K562 (cell line): ENCODE measurements around the gene SUCO. TPM values are rescaled to one million over a fixed set of nuclear protein-coding genes. Genes with fewer than 3 reads are reported as not detected.

Experiments used
- ADNP ChIP-seq: fragments of 200-800 bp; sonication (Bioruptor generic); IDR thresholded peaks from 2 replicates; pipeline ENCODE4 v1.6.1; 2016; ENCODE audit warnings: missing genetic modification characterization, missing compliant biosample characterization
- C11orf30 ChIP-seq: fragments of 450-650 bp; IDR thresholded peaks from 2 replicates; pipeline ENCODE4 v1.6.1; 2016; ENCODE audit warnings: low read depth, mild to moderate bottlenecking
- CBFB ChIP-seq: sonication (generic); formaldehyde crosslinking; IDR thresholded peaks from 2 replicates; pipeline ENCODE4 v1.4.0; 2020; ENCODE audit warnings: mild to moderate bottlenecking, missing genetic modification reagents
- CREM ChIP-seq: IDR thresholded peaks from 2 replicates; pipeline ENCODE4 v1.6.1; 2014; ENCODE audit warnings: antibody characterized with exemption, low read depth
- CXXC5 ChIP-seq: fragments of 250-450 bp; sonication (Bioruptor Pico); IDR thresholded peaks from 2 replicates; pipeline ENCODE4 v1.8.0; 2022; ENCODE audit warnings: inconsistent platforms, mild to moderate bottlenecking, moderate library complexity
- ETV6 ChIP-seq, 3 experiments: fragments of 150-350 bp in 1 of 3; sonication (generic) in 1 of 3; formaldehyde crosslinking in 1 of 3; IDR thresholded peaks; 2 replicates each; pipeline versions ENCODE4 v1.6.1 to v1.8.0; 2014 to 2022; ENCODE audit warnings: borderline replicate concordance in 2 of 3, low read depth in 2 of 3, antibody characterized with exemption in 1 of 3, low read length in 1 of 3, mild to moderate bottlenecking in 1 of 3, missing genetic modification reagents in 1 of 3
- GABPB1 ChIP-seq: sonication (generic); formaldehyde crosslinking; IDR thresholded peaks from 2 replicates; pipeline ENCODE4 v1.8.0; 2022; ENCODE audit warnings: mild to moderate bottlenecking, missing genetic modification reagents
- KLF6 ChIP-seq: fragments of 250-450 bp; sonication (Bioruptor Pico); IDR thresholded peaks from 2 replicates; pipeline ENCODE4 v1.4.0; 2020; ENCODE audit warnings: mild to moderate bottlenecking, moderate library complexity, borderline replicate concordance
- LARP7 ChIP-seq: fragments of 450-650 bp; IDR thresholded peaks from 2 replicates; pipeline ENCODE4 v1.6.1; 2016
- MECOM ChIP-seq: fragments of 250-450 bp; sonication (Bioruptor Pico); IDR thresholded peaks from 2 replicates; pipeline ENCODE4 v1.8.0; 2022; ENCODE audit warnings: inconsistent platforms
- MYNN ChIP-seq, 2 experiments: sonication (generic); formaldehyde crosslinking in 1 of 2; IDR thresholded peaks; 2 replicates each; pipeline versions ENCODE4 v1.5.0 to v1.6.1; 2016 to 2020; ENCODE audit warnings: antibody characterized with exemption in 1 of 2, missing genetic modification reagents in 1 of 2
- NR4A1 ChIP-seq, 2 experiments: fragments of 250-450 bp in 1 of 2; fragments of 450-650 bp in 1 of 2; sonication (Bioruptor Pico) in 1 of 2; IDR thresholded peaks; 2 replicates each; pipeline versions ENCODE4 v1.4.0 to v1.6.1; 2016 to 2020; ENCODE audit warnings: mild to moderate bottlenecking in 2 of 2, missing compliant biosample characterization in 1 of 2, missing genetic modification characterization in 1 of 2, moderate library complexity in 1 of 2
- PHB ChIP-seq: fragments of 250-450 bp; sonication (Bioruptor Pico); IDR thresholded peaks from 2 replicates; pipeline ENCODE4 v1.5.0; 2021
- PHB2 ChIP-seq: fragments of 450-650 bp; IDR thresholded peaks from 2 replicates; pipeline ENCODE4 v1.6.1; 2017; ENCODE audit warnings: low read depth
- POLR2AphosphoS5 ChIP-seq: IDR thresholded peaks from 2 replicates; pipeline ENCODE4 v1.6.1; 2011; ENCODE audit warnings: mild to moderate bottlenecking, low read depth, low read length, moderate library complexity; ENCODE audit not compliant: control insufficient read depth, insufficient read depth
- POLR2G ChIP-seq: fragments of 200-400 bp; formaldehyde crosslinking; IDR thresholded peaks from 2 replicates; pipeline ENCODE4 v1.6.1; 2017; ENCODE audit warnings: low read depth, mild to moderate bottlenecking, antibody characterized with exemption, low read length, moderate library complexity
- RB1 ChIP-seq: fragments of 450-650 bp; IDR thresholded peaks from 2 replicates; pipeline ENCODE4 v1.6.1; 2017; ENCODE audit warnings: low read depth, mild to moderate bottlenecking
- SREBF1 ChIP-seq: fragments of 150-350 bp; IDR thresholded peaks from 2 replicates; pipeline ENCODE4 v1.6.1; 2014; ENCODE audit warnings: antibody characterized with exemption, low read depth, low read length, borderline replicate concordance
- SRSF9 ChIP-seq: fragments of 200-400 bp; formaldehyde crosslinking; IDR thresholded peaks from 2 replicates; pipeline ENCODE4 v1.6.1; 2017; ENCODE audit warnings: low read depth, low read length, borderline replicate concordance
- TCFL5 ChIP-seq: fragments of 250-450 bp; sonication (Bioruptor Pico); conservative IDR thresholded peaks from 2 replicates; pipeline ENCODE4 v1.6.1; 2021; ENCODE audit warnings: mild to moderate bottlenecking, moderate library complexity, matching md5 sums
- WHSC1 ChIP-seq: IDR thresholded peaks from one replicate; pipeline ENCODE4 v1.6.1; 2012; ENCODE audit warnings: low read length, control low read depth, inconsistent platforms
- ZBTB49 ChIP-seq: sonication (generic); formaldehyde crosslinking; IDR thresholded peaks from 2 replicates; pipeline ENCODE4 v1.8.0; 2022; ENCODE audit warnings: missing genetic modification reagents, mild to moderate bottlenecking, borderline replicate concordance
- ZFP30 ChIP-seq: fragments of 250-450 bp; sonication (Bioruptor Pico); IDR thresholded peaks from 2 replicates; pipeline ENCODE4 v1.8.0; 2022; ENCODE audit warnings: moderate library complexity, mild to moderate bottlenecking, inconsistent platforms, borderline replicate concordance
- ZNF184 ChIP-seq: sonication (generic); formaldehyde crosslinking; IDR thresholded peaks from 2 replicates; pipeline ENCODE4 v1.5.0; 2020; ENCODE audit warnings: missing genetic modification reagents
- ZNF766 ChIP-seq: fragments of 200-800 bp; sonication (Bioruptor generic); conservative IDR thresholded peaks from 2 replicates; pipeline ENCODE4 v1.6.1; 2016; ENCODE audit warnings: missing genetic modification characterization, missing compliant biosample characterization
- polyA plus RNA-seq, 8 experiments: library from polyadenylated mRNA; depleted of rRNA in 4 of 8; stranded (reverse) in 5 of 8; unstranded in 3 of 8; fragments of >200 nt; fragmentation: Nextera tagmentation in 2 of 8; fragmentation: Illumina TruSeq in 1 of 8; extraction: Ambion mirVana in 2 of 8; extraction: Trizol in 1 of 8; gene quantifications; 2 replicates each; pipeline versions ENCODE4 v1.2.1 to v1.2.3, GENCODE V29; 2011 to 2014; ENCODE audit warnings: inconsistent platforms in 1 of 8, missing spikeins in 1 of 8
- total RNA-seq, 7 experiments: library from RNA; depleted of rRNA in 6 of 7; stranded (reverse); fragments of >200 nt in 6 of 7; fragmentation: Illumina TruSeq in 2 of 7; extraction: Trizol in 2 of 7; gene quantifications; 2 replicates each; pipeline versions ENCODE4 v1.2.1 to v1.2.3, GENCODE V29; 2011 to 2021; ENCODE audit warnings: low replicate concordance in 1 of 7
- TF ChIP-seq, protein P1 (sequence below): sonication (generic); formaldehyde crosslinking; IDR thresholded peaks from 2 replicates; pipeline ENCODE4 v1.8.1; 2023; ENCODE audit warnings: mild to moderate bottlenecking, missing genetic modification reagents

SUCO gene
- total and polyA plus RNA-seq, 9 of the 15 experiments (the other 6 are each of a cell fraction or from before 2014, with no cell fraction given): 2.5 to 20.6 (median 14.3) TPM

GRCh38 chr1:172532183-172532699 is 709 bp upstream of the SUCO start (continued):
- TF ChIP-seq WHSC1 (no peak), SRSF9 (no peak), ZNF184 (CRISPR knock-in tag) (no peak), PHB2 (no peak), RB1 (peak; percentile 4; the same call in 1 of the 2 replicates), NR4A1 (CRISPR knock-in tag; IDR thresholded peaks at IDR 0.05) (no peak), NR4A1 (tag; IDR thresholded peaks at IDR 0.05) (no peak), CBFB (CRISPR knock-in tag) (no peak), POLR2G (no peak), GABPB1 (CRISPR knock-in tag) (peak; percentile 81), ADNP (no peak), TCFL5 (no peak), CXXC5 (CRISPR knock-in tag) (no peak), PHB (no peak), ETV6 (IDR thresholded peaks at IDR 0.05; ENCODE audit: borderline replicate concordance in 1 of 2, low read depth in 2 of 2, low read length in 1 of 2) (no peak), ETV6 (CRISPR knock-in tag; IDR thresholded peaks at IDR 0.05; ENCODE audit: borderline replicate concordance) (0 out of 2 replicates have a peak, but pooled peaks have one; percentile 73), ZBTB49 (no peak), LARP7 (no peak), ZFP30 (CRISPR knock-in tag) (no peak), CREM (peak; percentile 90), MYNN (IDR thresholded peaks at IDR 0.05) (peak; percentile 36; the same call in 1 of the 2 replicates), MYNN (CRISPR knock-in tag; IDR thresholded peaks at IDR 0.05) (no peak), MECOM (CRISPR knock-in tag) (no peak), ZNF766 (CRISPR knock-in tag) (peak; percentile 15), POLR2AphosphoS5 (peak; percentile 97), KLF6 (CRISPR knock-in tag) (no peak; the same call in 1 of the 2 replicates), SREBF1 (peak; percentile 33; the same call in 1 of the 2 replicates), C11orf30 (peak; percentile 49)
- TF ChIP-seq, protein P1, sequence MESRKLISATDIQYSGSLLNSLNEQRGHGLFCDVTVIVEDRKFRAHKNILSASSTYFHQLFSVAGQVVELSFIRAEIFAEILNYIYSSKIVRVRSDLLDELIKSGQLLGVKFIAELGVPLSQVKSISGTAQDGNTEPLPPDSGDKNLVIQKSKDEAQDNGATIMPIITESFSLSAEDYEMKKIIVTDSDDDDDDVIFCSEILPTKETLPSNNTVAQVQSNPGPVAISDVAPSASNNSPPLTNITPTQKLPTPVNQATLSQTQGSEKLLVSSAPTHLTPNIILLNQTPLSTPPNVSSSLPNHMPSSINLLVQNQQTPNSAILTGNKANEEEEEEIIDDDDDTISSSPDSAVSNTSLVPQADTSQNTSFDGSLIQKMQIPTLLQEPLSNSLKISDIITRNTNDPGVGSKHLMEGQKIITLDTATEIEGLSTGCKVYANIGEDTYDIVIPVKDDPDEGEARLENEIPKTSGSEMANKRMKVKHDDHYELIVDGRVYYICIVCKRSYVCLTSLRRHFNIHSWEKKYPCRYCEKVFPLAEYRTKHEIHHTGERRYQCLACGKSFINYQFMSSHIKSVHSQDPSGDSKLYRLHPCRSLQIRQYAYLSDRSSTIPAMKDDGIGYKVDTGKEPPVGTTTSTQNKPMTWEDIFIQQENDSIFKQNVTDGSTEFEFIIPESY: 0 out of 2 replicates have a peak, but pooled peaks have one; percentile 39
